GM18505 (cell line): ENCODE measurements around the gene F7.
"Not testable (repeated sequence)": the region's sequence is repeated elsewhere in the genome, so short reads cannot be mapped to it uniquely, and the experiment has no call there.

Experiments used
- ATAC-seq: cut with Tn5 transposase; IDR thresholded peaks from one replicate; pipeline ENCODE4 v1.9.1; 2021; ENCODE audit not compliant: unreplicated experiment
- POLR2A ChIP-seq: IDR thresholded peaks from 4 replicates; pipeline ENCODE4 v1.6.1; 2011; ENCODE audit warnings: borderline replicate concordance; ENCODE audit not compliant: insufficient read depth, insufficient read length; ENCODE audit errors: extremely low read depth

F7 gene

GRCh38 chr13:113093580-113094409, 11.8 kb upstream of the F7 start:
- no peak for TF ChIP-seq POLR2A
- ATAC-seq: no peak

GRCh38 chr13:113094410-113094800, 11.2 kb upstream of the F7 start:
- ATAC-seq: no peak
- no peak for TF ChIP-seq POLR2A

GRCh38 chr13:113095146-113096051, 10.2 kb upstream of the F7 start:
- ATAC-seq: no peak
- TF ChIP-seq POLR2A: no peak

GRCh38 chr13:113096052-113096744, 9.4 kb upstream of the F7 start:
- ATAC-seq: no peak
- no peak for TF ChIP-seq POLR2A

GRCh38 chr13:113096745-113097305, 8.8 kb upstream of the F7 start:
- no peak for TF ChIP-seq POLR2A
- ATAC-seq: no peak

GRCh38 chr13:113097651-113098050, 7.9 kb upstream of the F7 start:
- TF ChIP-seq POLR2A: no peak
- no peak for ATAC-seq

GRCh38 chr13:113098162-113098732, 7.3 kb upstream of the F7 start:
- no peak for ATAC-seq
- TF ChIP-seq POLR2A: no peak

- no peak for ATAC-seq
- no peak for TF ChIP-seq POLR2A
Observed at GRCh38 chr13:113099142-113099541, 6.4 kb upstream of the F7 start.

GRCh38 chr13:113102302-113102701, 3.3 kb upstream of the F7 start:
- ATAC-seq: not testable (repeated sequence)

GRCh38 chr13:113102727-113103126, 2.9 kb upstream of the F7 start:
- no peak for TF ChIP-seq POLR2A
- no peak for ATAC-seq

GRCh38 chr13:113103646-113104045, 1.9 kb upstream of the F7 start:
- TF ChIP-seq POLR2A: no peak
- ATAC-seq: no peak

GRCh38 chr13:113105921-113106452, 396 bp downstream of the F7 start:
- no peak for TF ChIP-seq POLR2A

GRCh38 chr13:113106711-113107351, 1.2 kb downstream of the F7 start:
- no peak for TF ChIP-seq POLR2A
- no peak for ATAC-seq

More at GRCh38 chr13:113105921-113106452, 396 bp downstream of the F7 start:
- no peak for ATAC-seq

- ATAC-seq: not testable (repeated sequence)
Observed at GRCh38 chr13:113108521-113108920, 2.9 kb downstream of the F7 start.
